Ramos (cell line): ENCODE measurements around the gene PYGO1.
"Not testable (repeated sequence)": the region's sequence is repeated elsewhere in the genome, so short reads cannot be mapped to it uniquely, and the experiment has no call there.

Source experiments
- in situ Hi-C: fragments of 300-500 bp; cut with MboI; formaldehyde crosslinking; loops from one replicate; pipeline ENCODE4 v1.14.3; 2022; ENCODE audit warnings: low sequenced_read_pairs; ENCODE audit not compliant: unreplicated experiment

Gene PYGO1

DNA sequence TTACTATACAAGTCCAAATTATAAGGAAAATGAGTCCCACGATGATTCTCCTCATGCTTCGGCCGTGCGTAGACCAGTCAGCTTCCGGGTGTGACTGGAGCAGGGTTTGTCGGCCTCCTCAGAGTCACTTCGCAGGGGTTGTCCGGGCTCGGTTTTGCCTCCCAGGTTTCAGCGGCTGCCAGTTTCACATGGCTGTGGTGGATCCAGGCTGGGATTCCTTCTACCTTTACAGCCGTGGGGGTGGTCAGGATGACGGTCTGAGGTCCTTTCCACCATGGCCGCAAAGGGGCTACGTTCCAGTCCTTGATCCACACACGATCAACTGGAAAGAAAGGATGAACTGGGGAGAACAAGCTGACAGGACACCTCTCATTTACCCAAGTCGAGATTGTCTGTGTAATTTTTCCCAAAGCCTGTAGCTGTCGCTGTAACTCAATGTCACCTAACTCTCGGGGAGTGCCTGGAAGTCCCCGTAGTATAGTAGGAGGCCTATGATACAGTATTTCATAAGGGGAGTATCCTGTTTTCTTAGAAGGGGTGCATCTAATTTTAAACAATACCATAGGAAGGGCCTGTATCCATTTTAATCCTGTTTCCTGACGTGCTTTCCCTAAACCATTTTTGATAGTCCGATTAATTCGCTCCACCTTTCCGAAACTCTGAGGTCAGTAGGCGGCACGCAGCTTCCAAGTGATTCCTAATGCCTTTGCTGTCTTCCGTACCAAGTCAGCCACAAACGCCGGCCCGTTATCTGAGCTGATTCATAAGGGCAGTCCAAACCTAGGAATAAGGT lies 74.3 kb downstream of the PYGO1 start:
- in situ Hi-C loops, result not testable (repeated sequence)

DNA sequence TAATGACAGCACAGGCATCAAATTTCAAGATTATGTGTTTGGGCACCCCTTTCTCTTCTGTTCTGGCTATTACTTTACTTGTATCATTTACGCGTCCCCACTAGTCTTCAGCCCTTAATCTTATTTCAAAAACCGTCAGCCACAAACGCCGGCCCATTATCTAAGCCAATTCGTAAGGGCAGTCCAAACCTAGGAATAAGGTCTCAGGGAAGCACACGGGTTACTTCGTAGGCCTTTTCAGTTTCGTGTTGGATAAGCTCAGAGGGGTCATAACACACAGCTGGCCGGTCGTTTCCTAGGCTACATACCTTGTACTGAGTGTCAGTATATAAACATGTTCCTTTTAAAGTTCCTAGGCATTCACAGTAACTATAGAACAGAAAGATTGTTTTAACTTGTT lies 75.0 kb downstream of the PYGO1 start:
- in situ Hi-C loops, result no loop called here

GRCh38 chr15:55507567-55507966 lies 80.6 kb downstream of the PYGO1 start:
- in situ Hi-C loops, result no loop called here

- in situ Hi-C loops, result not testable (repeated sequence)
These were observed 82.7 kb downstream of the PYGO1 start for GRCh38 chr15:55505407-55505806.

DNA sequence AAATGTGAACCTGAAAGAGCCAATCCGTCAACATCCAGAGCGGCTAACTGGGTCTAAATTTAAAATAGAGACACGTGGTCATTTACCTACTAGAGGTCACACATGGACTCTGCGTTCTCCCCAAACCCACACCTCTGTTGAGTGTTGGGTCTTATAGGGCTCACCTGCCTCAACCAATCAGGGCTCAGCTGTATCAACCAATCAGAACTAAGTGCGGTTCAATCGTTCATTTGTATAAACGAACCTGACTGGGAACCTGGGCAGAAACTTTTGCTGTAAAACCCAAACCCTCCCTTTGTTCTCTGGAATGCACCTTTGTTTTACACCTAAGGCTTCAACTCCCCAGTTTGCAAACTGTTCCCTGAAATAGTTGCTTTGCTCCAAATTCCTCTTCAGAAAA lies 89.0 kb downstream of the PYGO1 start:
- in situ Hi-C loops, result no loop called here

DNA sequence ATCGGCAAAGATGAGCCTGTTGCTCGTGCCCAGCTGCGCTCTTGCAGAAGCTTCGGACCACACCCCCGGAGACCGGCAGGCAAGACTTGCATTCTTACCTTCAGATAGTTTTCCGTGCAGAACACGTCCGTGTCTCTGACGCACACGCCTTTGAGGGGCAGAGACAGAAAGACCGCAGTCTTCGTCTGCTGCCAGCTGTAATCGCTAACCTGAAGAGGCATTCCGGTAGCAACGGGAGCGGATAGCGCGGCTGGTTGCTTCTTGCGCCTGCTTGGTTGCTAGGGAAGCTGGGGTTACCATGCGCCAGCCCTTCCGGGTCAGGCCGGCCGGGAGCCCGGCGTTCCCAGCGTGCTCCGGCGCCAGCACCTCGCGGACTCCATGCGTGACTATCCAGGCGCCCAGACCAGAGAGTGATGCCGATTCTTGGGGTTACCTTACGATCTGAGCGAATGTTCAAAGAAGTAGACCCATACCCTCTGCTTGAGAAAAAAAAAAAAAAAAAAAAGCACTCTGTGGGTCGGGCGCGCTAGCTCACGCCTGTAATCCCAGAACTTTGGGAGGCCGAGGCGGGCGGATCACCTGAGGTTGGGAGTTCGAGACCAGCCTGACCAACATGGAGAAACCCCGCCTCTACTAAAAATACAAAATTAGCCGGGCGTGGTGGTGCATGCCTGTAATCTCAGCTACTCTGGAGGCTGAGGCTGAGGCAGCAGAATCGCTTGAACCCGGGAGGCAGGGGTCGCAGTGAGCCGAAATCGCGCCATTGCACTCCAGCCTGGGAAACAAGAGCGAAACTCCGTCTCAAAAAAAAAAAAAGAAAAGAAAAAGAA lies 89.8 kb downstream of the PYGO1 start:
- in situ Hi-C loops, result not testable (repeated sequence)

GRCh38 chr15:55496716-55497115 lies 91.4 kb downstream of the PYGO1 start:
- in situ Hi-C loops, result no loop called here

GRCh38 chr15:55494931-55495330 lies 93.2 kb downstream of the PYGO1 start:
- in situ Hi-C loops, result no loop called here

GRCh38 chr15:55488952-55489600 lies 99.1 kb downstream of the PYGO1 start:
- in situ Hi-C loops, result not testable (repeated sequence)
